GM12891 (cell line): ENCODE data around the gene AP5Z1.

Experiments
- DNase-seq: peaks from one replicate; pipeline ENCODE4 v3.0.0; 2011; ENCODE audit warnings: low spot score; ENCODE audit not compliant: insufficient read length
- FAIRE-seq: peaks from 2 replicates; lab custom pipeline; 2011; peaks lifted over from hg19 to GRCh38; lab: Jason Lieb, UNC
- PAX5 ChIP-seq: IDR thresholded peaks from 2 replicates; pipeline ENCODE4 v1.6.1; 2011; ENCODE audit warnings: low read length, moderate library complexity, mild to moderate bottlenecking; ENCODE audit not compliant: insufficient read depth, severe bottlenecking
- POLR2A ChIP-seq: IDR thresholded peaks from 2 replicates; pipeline ENCODE4 v1.6.1; 2011; ENCODE audit warnings: low read depth, low read length, control low read depth
- POLR2AphosphoS5 ChIP-seq: IDR thresholded peaks from 2 replicates; pipeline ENCODE4 v1.6.1; 2011; ENCODE audit warnings: low read depth, low read length, control low read depth
- POU2F2 ChIP-seq: IDR thresholded peaks from 2 replicates; pipeline ENCODE4 v1.6.1; 2011; ENCODE audit warnings: low read depth, mild to moderate bottlenecking, control low read depth, low read length, moderate library complexity
- SPI1 ChIP-seq: IDR thresholded peaks from 2 replicates; pipeline ENCODE4 v1.6.1; 2011; ENCODE audit warnings: low read depth, low read length, control low read depth
- TAF1 ChIP-seq: IDR thresholded peaks from 2 replicates; pipeline ENCODE4 v1.6.1; 2011; ENCODE audit warnings: low read depth, low read length, control low read depth

The AP5Z1 gene

DNA sequence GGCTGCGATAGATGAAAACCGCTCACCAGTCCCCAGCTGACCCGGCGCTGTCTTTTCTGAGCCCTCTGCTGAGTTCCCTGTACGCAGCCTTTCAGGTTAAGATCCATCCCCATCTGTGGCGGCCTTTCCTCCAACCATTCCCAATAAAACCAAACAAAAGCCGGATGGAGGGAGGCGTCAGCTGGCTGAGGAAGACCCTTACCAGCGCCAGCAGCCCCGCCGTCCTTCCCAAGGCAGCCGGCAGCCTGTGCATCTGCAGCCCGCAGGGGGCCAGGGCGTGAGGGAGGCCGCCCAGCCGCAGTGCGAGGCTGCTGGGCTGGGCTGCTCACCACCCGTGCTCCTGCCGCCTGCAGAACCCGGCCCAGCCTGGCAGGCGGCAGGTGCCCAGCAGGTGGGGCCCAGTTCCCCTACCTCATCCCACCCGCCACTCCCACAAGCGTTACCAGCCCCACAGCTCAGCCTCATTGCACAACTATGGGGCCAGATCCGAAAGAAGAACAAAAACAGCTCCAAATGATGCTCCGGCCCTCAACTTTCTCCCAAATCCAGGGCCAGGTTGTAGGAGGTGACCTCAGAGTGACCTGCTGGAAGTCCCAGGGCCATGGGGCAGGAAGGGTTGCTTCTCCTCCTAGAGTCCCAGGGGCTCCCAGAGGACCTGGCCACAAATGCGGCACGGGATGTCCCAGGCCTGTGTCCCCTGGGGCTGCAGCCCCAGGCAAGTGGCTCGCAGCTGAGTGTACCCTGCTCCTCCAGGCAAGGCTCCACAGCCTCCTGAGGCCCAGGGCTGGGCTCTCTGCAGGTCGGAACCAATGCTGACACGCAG is 62.6 kb downstream of the AP5Z1 start:
- FAIRE-seq (no peak), DNase-seq (no peak)
- TF ChIP-seq POU2F2 = no peak
- no peak for TF ChIP-seq TAF1
- no peak for TF ChIP-seq SPI1
- TF ChIP-seq POLR2AphosphoS5 = no peak
- no peak for TF ChIP-seq POLR2A
- TF ChIP-seq PAX5 = no peak

- FAIRE-seq = no peak
- TF ChIP-seq SPI1 = no peak
- TF ChIP-seq POLR2AphosphoS5 = no peak
- no peak for TF ChIP-seq POLR2A
- no peak for TF ChIP-seq PAX5
- no peak for TF ChIP-seq TAF1
- DNase-seq = no peak
These were observed 63.4 kb downstream of the AP5Z1 start for GRCh38 chr7:4838626-4839334.

DNA sequence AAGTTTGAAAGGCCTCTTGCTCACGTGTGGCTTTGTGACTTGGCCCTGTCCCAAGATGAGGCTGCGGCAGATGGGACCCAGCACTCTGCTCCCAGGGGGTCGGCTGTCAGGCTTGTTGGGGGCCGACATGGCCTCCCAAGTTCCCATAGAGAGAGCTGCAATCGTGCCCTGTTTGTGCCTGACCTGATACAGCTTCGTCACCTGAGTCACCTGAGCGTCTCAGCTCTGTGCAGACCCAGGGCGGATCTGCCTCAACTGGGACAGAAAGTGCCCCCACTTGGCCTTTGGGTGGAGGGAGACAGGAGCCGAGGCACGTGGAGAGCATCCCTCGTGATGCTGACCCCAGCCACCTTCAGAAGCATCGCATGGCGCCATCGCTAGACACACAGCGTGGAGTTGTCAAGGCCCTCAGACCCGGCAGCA is 64.7 kb downstream of the AP5Z1 start:
- FAIRE-seq (no peak), DNase-seq (no peak)
- TF ChIP-seq POU2F2 (no peak), POLR2A (no peak), POLR2AphosphoS5 (no peak), TAF1 (no peak), PAX5 (no peak), SPI1 (no peak)
